NOMO-1 treated with dmso at 0.1 percent for 144 hours (cell line): ENCODE data around the gene TMEM150A.
"Not testable (repeated sequence)": the region's sequence is repeated elsewhere in the genome, so short reads cannot be mapped to it uniquely, and the experiment has no call there.

ENCODE experiments used
- DNase-seq: peaks from one replicate; lab custom pipeline; 2025; ENCODE audit not compliant: unreplicated experiment; lab: John Stamatoyannopoulos, UW

The TMEM150A gene

DNA sequence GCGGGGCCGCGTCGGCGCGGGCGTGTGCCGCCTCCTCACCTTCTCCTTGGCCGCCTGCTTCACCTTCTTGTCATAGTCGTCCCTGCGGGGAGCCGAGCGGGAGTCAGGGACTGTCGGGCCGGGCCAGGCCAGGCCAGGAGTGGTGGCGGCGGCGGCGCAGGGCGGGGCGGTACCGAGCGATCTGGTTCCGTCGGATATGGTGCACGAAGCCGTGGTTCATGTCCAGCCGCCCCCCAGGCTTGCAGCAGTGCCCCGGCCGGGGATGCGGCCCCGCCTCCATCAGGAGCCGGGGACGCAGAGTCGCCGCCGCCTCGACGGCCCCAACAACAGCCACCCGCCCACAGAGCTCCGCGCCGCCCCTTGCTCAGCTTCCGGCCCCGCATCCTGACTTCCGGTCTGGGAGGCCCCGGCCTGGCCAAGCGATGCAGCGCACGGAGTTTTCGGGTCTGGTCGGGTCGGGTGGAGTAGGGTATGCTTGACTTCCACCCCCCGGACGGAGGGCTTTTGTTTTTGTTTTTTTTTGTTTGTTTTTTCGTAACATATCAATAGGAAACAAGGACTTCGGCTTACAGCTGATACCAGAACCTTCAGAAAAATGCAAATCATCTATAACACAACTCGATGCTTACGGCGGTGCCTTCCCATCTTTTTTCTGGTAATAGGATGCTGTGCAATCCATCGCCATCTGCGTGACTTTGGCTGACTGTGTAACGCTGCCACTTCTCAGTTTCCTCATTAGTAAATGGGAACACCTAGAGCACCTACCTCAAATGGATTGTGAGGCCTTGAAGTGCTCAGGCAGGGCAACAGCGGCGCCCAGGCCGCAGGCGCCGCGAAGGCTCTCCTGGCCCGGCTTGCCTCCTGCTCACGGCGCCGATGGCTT, 9.4 kb upstream of the TMEM150A start, which contains the start of gene C2orf68:
C2orf68 (minus strand) TSS at position 362 of the 883 bp plus-strand sequence; CDS start at position 280, 82 bp downstream.
- peak; percentile 93 for DNase-seq

GRCh38 chr2:85611217-85611704, 8.8 kb upstream of the TMEM150A start:
- no peak for DNase-seq

- DNase-seq: no peak
These were observed 5.0 kb upstream of the TMEM150A start for GRCh38 chr2:85607268-85608215.

DNA sequence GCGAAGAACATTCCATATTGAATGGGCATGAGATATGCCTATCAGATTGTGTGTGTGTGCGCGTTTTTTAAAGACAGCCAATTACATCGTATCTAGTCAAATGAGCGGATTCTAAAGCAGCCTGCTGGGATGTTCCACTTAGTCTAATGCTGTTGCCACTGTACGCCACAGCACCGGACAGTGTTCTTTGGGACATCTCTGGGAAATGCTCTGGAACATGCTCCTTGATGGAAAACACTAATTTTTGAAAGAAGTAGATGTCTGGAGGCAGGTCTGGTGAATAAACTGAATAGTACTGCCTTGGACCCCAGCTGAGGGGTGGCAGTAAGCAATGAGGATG, 3.6 kb upstream of the TMEM150A start:
- DNase-seq: no peak

DNA sequence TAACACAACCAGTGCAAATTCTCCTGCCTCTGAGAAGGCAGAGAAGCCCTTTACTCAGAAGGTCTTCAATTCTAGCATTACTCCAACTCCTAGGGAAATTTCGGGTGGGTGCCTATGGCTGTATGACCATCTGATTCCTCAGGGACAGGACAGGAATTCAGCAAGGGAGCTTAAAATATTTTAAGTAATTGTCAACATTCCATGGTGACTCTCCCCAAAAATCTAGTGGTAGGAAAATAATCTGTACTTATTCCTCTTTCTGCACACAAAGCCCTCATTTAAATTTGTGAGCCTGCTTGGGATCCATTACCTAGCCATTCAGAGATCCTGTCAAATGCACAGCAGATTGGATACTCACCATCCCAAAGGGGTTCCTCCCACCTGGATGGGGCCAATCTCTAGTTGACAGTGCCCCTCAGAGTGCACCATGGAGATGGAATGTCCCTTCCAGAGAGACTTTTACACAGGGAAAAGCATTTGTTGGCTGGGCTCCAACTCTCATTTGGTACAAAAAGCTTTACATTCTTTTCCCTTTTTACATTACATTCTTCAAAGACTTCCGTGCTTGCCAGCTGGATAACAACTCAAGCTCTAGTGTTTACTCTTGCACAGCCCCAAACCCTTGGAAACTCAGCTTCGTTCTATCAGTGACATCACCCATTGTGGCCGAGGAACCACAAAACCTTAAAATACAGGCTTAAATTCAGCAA, 3.1 kb upstream of the TMEM150A start:
- no peak for DNase-seq

DNA sequence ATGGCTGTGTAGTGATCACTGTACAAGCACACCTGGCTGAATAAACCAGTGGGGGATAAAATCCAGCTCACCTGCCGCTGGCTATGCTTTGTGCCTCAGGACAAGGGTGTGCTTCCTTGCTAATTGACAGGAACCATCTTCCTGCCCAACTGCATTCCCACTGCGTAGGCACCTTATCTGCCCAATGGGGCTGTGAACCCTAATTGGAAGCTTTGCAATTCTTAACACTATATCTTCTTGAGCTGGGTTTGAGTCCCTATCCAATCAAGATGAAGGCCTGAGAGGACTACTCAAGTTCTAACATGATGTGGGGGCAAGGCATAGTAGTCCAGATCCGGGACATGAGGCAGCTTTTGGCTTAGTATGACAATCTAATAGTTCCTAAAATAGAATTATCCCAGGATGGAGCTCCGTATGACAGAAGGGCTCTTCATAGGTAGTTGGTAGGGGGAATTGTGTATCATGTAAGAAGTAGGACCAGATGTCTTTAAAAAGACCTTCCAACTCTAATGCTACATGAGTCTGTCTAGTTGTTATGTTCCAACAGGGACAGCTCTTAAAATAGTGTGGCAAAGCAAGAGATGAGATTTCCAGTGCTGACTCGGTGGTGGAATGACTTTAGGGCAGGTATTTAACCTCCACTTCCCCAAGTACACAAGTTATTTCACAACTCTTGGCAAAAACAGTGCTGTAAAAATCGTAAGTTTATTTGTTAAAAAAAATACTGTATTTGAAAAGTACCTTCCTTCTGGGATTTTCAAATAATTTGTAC, 2.3 kb upstream of the TMEM150A start:
- no peak for DNase-seq

- not testable (repeated sequence) for DNase-seq
These were observed 1.6 kb upstream of the TMEM150A start for GRCh38 chr2:85604133-85604444.

DNA sequence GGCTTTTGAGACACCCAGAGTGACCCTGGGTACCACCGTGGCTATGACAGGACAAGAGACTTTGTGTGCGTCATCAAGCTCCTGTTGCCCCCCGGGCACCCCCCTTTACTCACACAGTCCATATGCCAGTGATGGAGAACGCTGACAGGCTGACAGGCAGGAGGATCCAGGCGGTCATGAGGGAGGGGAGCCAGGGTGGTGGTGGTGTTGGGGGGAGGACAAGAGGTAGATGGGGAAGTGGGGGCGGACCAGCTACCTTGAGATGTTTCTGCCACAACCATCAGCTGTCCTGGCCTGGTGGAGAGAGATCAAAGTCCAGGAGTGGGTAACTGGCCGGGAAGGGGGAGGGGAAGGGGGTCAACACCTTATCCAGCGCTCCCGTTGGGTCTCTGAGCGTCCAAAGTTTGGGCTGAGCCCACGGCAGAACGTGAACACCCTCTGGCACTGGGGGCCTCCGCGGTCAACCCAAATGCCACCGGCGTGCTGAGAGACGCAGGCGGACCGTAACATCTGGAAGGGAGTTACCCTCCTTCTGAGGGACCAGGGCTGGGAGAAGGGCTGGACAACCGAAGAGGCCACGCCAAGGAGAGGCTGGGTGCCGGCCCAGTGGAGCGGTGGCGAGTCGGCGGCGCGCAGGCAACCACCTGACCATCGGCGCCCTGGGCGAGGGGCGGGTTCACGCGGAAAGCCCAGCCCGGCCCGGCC, 575 bp downstream of the TMEM150A start:
- no peak for DNase-seq

DNA sequence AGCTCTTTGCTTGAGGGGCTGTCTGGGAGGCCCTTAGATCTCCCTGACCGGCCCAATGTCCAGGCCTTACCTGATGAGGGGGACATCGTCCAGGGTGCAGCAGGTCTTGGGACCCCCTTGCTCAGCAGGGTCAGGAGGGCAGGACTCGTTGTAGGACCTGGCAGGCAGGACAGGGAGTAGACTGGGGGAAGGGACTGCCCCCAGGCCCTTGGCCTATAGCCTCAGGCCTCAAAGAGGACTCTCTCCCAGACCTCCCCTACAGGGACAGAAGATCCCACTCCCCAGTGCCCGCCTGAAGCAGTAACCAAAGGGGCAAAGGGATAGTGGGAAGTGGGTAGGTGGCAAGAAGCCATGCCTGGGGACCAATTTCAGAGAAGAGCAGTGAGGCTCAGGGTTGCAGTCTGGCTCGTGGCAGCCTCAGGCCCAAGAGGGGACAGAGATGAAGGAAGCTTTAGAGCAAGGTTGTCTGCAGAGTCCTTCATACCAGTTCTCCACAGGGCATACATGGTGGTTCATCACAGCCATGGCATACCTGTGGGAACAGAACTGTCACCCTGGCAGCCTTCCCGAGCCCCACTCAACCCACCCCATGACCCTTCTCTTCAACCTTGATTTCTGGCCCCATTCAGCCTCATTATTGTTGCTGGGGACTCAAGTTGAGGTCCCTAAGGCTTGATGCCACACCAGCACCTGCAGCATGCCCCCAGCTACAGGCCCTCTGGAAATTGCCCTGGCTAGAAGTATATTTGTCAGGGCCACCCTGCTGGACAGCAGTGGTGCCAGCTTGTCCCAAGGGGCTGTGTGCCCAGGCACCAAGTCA, 1.3 kb downstream of the TMEM150A start:
- no peak for DNase-seq

DNA sequence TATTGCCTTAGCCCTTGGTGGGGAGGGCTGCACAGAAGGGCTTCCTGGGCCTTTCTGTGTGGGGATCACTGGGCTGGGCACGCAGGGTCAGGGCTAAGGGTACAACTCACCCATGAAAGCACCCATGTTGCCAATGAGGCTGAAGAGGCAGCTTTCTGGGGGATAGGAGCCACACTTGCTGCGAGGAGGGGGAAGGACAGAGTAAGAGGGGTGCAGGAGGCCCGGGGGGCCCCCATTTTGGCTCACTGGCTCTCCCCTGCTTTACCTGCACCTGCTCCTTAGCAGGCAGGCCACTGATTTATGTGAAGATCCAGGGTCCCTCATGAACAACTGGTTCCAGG, 2.3 kb downstream of the TMEM150A start:
- DNase-seq: no peak

- no peak for DNase-seq
These were observed 2.8 kb downstream of the TMEM150A start for GRCh38 chr2:85599468-85600234.

DNA sequence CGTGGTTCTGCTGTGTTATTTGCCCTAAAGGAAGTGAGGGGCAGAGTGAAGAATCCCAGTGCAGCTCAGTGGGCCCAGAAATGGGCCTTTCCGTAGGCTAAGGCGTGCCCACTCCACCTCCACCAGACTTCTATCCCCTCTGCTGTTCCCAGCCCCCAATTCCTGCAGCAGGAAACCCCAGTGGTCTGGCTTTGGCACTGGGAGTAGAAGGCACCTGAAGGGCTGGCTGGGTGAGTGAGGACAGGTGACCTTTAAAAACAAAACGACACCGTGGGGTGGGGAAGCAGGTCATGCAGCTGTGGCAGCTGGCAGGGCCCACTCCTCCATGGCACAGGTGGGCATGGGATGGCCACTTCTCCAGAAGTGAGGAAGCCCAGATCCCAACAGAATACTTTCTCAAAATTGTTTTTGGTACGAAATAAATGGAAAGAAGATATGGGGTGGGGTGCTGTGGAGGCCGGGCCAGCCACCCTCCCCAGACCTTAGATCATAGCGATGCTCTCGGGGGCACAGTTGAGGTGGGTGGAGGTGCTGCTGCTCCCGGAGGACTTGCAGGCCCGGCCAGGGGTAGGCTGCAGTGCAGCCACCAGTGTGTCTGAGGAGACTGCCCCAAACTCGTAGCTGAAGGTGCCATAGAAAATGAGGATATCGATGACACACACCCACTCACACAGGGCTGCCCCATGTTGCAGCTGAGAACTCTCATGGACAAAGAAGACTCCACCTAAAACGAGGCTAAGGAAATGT, 3.7 kb downstream of the TMEM150A start:
- DNase-seq: no peak

GRCh38 chr2:85597241-85597640, 5.3 kb downstream of the TMEM150A start:
- DNase-seq: no peak

GRCh38 chr2:85596486-85597143, 5.9 kb downstream of the TMEM150A start:
- no peak for DNase-seq

GRCh38 chr2:85596026-85596333, 6.5 kb downstream of the TMEM150A start:
- DNase-seq: no peak

DNA sequence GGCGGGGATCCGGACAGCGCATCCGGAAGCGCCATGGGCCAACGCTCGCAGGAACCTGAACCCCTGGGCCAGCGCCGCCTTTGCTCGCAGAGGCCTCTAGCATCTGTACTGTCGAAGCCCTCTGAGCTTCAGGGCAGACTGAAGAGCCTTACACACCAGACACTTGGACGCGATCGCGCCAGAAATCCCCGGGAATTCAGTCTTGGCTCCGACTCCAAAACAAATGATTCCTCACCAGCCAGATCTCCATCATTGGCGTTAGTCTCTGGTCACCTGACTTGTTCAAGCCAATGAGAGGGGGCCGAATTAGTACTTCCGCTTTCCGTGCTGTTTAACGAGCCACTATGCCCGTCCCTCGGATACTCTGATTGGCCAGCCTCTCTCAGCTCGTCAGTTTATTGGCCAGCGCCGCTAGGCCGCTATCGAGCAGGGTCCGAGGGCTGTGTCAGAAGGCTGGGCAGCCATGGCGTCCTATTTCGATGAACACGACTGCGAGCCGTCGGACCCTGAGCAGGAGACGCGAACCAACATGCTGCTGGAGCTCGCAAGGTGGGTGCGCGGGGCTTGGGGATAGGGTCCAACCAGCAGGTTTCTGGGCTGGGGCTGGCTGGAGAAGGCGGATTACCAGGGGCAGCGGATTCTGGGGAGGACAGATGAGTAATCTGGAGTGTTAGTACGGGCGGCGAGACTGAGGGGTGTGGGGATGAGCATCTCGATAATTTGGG, 7.0 kb downstream of the TMEM150A start, which contains the start of gene RNF181:
RNF181 (plus strand) TSS at position 445 of the 725 bp plus-strand sequence; CDS start at position 464, 19 bp downstream.
- DNase-seq: peak; percentile 98
